Lower leg skin (tissue), 4 donors: Measurements from ENCODE around the gene PRDM16. TPM values are rescaled to one million over a fixed set of nuclear protein-coding genes. Genes with fewer than 3 reads are reported as not detected.

Experiments used
- DNase-seq, 2 donors: peaks; one replicate each; pipeline ENCODE4 v3.0.0-alpha.2; 2019; ENCODE audit warnings: low spot score in 2 of 2
- H3K4me3 ChIP-seq: fragments of 200-600 bp; sonication (generic); 2 replicates; pipeline ENCODE4 v1.5.1; 2017; ENCODE audit warnings: mild to moderate bottlenecking, low read depth; ENCODE audit not compliant: poor library complexity, severe bottlenecking
- POLR2A ChIP-seq, 2 donors: fragments of 450-650 bp; IDR thresholded peaks; one replicate each; pipeline ENCODE4 v1.6.1; 2016 to 2017; ENCODE audit warnings: antibody characterized with exemption in 2 of 2, mild to moderate bottlenecking in 1 of 2, moderate library complexity in 1 of 2
- WGBS, 2 donors: methylation state at CpG; one replicate each; pipeline ENCODE4 v1.1.5; 2018; 5-methylcytosine and 5-hydroxymethylcytosine counted together
- intact Hi-C: fragments of 100-400 bp; cut with DNase I; formaldehyde crosslinking; loops from one replicate; pipeline ENCODE4 v1.15.0; 2023; ENCODE audit warnings: low total_unique reads
- total RNA-seq, 4 donors: library from RNA; depleted of rRNA; stranded (reverse); fragments of >200 nt; gene quantifications; one replicate each; pipeline ENCODE4 v1.1.0, GENCODE V29; 2016
- TF ChIP-seq, protein P1 (sequence below), 3 donors: fragments of 450-650 bp; IDR thresholded peaks; one replicate each; pipeline ENCODE4 v1.5.1; 2016; ENCODE audit warnings: antibody characterized with exemption in 3 of 3, mild to moderate bottlenecking in 3 of 3, moderate library complexity in 2 of 3

Gene PRDM16
- total RNA-seq, 4 donors from 2014 or later, result 0.08 to 0.91 (median 0.56) TPM; not detected in 1

DNA sequence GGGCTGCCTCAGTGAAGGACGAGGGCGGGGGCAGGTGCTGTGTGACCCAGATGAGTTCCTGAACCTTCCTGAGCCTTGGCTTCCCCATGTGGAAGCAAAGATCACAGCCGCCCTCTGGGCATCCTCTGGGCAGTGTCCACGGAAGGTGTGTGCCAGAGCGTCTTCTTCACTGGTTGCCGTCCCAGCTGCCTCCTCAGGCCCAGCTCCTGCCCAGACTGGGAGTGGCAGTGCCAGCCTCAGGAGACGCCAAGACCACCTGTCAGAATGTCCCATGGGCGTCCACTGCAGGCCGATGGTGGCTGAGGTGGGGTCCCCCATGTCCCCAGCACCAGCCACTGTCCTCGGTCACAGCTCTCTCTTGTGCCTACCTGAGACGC is 395.6 kb downstream of the PRDM16 start:
- intact Hi-C loops, result no loop called here
- DNase-seq, result no peak
- WGBS, 2 donors, result 62 to 72% methylated on average over 9 to 11 of the region's 11 CpGs
- no peak overlapping the region for H3K4me3 ChIP-seq
- TF ChIP-seq, protein P1, sequence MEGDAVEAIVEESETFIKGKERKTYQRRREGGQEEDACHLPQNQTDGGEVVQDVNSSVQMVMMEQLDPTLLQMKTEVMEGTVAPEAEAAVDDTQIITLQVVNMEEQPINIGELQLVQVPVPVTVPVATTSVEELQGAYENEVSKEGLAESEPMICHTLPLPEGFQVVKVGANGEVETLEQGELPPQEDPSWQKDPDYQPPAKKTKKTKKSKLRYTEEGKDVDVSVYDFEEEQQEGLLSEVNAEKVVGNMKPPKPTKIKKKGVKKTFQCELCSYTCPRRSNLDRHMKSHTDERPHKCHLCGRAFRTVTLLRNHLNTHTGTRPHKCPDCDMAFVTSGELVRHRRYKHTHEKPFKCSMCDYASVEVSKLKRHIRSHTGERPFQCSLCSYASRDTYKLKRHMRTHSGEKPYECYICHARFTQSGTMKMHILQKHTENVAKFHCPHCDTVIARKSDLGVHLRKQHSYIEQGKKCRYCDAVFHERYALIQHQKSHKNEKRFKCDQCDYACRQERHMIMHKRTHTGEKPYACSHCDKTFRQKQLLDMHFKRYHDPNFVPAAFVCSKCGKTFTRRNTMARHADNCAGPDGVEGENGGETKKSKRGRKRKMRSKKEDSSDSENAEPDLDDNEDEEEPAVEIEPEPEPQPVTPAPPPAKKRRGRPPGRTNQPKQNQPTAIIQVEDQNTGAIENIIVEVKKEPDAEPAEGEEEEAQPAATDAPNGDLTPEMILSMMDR (IDR thresholded peaks at IDR 0.05), result no peak
- no peak for TF ChIP-seq POLR2A (IDR thresholded peaks at IDR 0.05)

DNA sequence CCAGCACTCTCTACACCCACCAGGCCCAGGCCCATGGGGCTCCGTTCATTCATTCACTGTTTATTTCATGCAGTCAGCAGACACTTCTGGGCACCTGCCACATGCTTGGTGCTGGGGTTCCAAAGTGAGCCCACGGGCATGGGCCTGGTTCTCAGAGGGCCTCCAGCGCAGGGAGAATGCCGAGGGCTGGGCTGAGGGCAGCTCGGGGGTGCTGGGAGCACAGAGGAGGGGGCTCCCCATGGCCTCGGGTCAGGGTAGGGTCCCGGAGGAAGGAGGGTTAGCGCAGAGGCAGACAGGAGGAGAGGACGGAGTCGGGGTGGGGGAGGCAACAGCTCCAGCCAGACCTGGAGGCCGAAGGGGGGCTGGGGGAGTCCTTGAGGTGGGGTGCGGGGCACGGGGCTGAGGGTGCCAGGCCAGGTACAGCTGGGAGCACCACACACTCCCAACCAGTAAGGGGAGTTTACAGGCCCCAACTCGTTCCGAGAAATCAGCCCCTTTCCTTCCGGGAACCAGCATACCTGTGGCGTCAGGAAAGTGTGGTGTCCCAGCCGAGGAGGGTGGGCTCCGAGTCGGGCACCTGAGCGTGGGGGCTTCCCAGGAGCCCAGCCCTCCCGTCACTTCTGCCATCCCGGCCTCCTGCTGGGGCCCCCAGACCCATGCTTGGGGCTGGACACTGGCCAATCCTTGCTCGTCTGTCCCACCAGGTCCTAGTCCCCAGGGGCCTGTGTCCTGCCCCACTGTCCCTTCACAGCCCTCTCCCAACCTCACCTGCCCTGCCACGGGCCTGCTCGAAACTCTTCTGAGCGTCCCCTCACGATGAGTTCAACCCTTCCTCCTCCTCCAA is 396.3 kb downstream of the PRDM16 start:
- TF ChIP-seq, protein P1 (IDR thresholded peaks at IDR 0.05), result no peak
- no peak for TF ChIP-seq POLR2A (IDR thresholded peaks at IDR 0.05)
- no peak overlapping the region for H3K4me3 ChIP-seq
- WGBS, 2 donors, result 55 to 57% methylated on average over 28 of the region's 28 CpGs
- no peak for DNase-seq
- intact Hi-C loops, result no loop called here

DNA sequence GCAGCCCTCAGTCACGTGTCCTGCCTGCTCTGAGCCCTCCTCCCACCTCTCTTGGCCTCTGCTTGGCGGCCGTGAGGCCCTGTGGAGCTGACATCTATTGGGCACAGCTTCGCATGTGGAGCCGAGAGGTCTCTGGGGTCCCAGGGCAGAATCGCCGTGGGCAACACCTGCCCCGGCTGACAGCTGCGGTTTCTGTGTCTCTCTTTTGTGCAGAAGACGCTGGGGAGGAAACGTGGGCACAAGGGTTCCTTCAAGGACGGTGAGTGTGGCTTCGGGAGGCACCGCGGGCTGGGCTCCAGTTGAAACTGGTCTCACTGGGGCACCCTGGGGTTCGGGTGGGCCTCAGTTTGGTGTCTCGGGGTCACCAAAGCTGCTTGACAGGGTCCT is 396.9 kb downstream of the PRDM16 start:
- TF ChIP-seq, protein P1 (IDR thresholded peaks at IDR 0.05), result no peak
- no peak for TF ChIP-seq POLR2A (IDR thresholded peaks at IDR 0.05)
- H3K4me3 ChIP-seq, result no peak overlapping the region
- intact Hi-C loops, result no loop called here
- WGBS, 2 donors, result 77% methylated on average over 17 of the region's 17 CpGs
- no peak for DNase-seq

DNA sequence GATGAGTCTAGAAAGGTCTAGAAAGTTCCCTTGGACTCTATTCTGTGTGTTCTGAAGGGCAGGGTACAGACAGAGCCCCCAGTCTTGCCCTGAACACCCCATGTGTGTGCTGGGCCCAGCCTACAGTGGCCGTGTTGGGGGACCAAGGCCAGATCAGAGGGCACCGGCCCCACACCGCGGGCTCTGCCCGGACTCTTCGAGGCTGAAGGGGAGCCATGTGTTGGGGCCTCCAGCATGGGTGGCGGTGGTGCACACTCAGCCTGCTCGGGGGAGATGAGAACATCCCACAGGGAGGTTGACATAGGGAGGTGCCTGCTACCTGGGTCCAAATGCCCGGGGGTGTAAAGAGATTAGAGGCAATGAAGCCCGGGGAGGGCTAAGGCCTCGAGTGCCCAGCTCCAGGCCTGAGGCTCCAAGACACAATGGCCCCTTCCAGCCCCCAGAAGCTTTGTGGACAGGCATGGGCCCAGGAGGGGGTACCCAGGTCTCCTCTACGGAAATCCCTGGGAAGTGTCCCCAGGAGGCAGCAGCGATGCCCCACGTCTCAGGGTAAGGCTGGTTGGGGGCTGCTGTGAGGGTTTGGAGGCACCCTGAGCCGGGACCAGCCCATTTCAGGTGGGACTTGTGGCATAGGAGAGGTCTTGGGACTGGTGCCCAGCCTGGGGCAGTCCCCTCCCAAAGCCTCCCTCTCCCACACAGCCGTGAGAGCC is 397.5 kb downstream of the PRDM16 start:
- no peak overlapping the region for H3K4me3 ChIP-seq
- TF ChIP-seq, protein P1 (IDR thresholded peaks at IDR 0.05), result no peak
- TF ChIP-seq POLR2A (IDR thresholded peaks at IDR 0.05), result no peak
- DNase-seq, result no peak
- WGBS, 2 donors, result 67 to 73% methylated on average over 9 to 13 of the region's 16 CpGs
- intact Hi-C loops, result no loop called here

DNA sequence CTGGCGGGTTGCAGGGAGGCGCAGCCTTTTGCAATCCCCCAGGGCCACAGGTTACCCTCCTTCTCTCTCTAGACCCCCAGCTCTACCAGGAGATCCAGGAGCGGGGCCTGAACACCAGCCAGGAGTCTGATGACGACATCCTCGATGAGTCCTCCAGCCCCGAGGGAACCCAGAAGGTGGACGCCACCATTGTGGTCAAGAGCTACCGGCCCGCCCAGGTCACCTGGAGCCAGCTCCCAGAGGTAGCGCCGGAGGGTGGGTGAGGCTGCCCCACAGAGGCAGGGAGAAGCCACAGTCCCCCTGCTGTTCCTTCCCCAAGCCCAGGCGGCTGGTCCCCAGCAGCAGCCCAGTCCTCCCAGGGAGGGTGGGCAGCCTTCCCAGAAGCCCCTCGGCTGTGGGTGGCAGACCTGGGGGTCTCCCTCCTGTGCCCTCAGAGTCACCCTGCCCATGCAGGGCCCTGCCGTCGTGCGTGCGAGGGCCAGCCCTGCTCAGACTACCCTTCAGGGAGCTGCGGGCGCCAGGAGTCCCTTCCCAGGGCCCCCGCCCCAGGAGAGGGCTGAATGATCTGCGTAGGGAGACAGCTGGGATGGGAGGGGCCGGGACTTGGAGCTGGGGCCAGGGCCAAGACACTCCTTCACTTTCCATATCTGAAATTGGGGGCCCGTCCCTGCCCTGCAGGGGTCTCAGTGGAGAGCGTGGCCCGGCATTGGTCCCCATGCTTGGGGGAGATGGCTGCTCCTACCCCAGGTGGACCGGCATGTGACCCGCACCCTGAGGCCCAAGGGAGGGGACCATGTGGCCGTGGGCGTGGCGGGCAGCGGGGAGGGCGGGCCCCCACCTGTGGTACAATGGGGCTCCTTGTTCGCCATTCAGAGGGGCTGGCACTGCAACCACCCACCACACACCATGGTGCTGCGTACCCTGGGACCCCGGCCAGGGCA is 398.4 kb downstream of the PRDM16 start:
- H3K4me3 ChIP-seq, result no peak overlapping the region

More for the DNA sequence above, 398.4 kb downstream of the PRDM16 start:
- TF ChIP-seq POLR2A (IDR thresholded peaks at IDR 0.05), result no peak
- TF ChIP-seq, protein P1 (IDR thresholded peaks at IDR 0.05), result no peak
- no peak for DNase-seq
- WGBS, 2 donors, result 46 to 67% methylated on average over 12 to 27 of the region's 35 CpGs
- intact Hi-C loops, result no loop called here
